Astrocyte (in vitro differentiated cells and primary cell): ENCODE results near the gene TMEM141. TPM values are rescaled to one million over a fixed set of nuclear protein-coding genes. Genes with fewer than 3 reads are reported as not detected.

Source experiments
- DNase-seq: peaks from one replicate; pipeline ENCODE4 v3.0.0-alpha.2; 2010; ENCODE audit warnings: low read depth
- FAIRE-seq: peaks from 2 replicates; lab custom pipeline; 2011; peaks lifted over from hg19 to GRCh38; lab: Jason Lieb, UNC
- H2AFZ ChIP-seq: 2 replicates; pipeline ENCODE4 v1.6.0; 2012; ENCODE audit warnings: low read depth, low read length, inconsistent platforms
- H3K27ac ChIP-seq: 2 replicates; pipeline ENCODE4 v1.5.1; 2011; ENCODE audit warnings: low read depth, low read length, inconsistent platforms
- H3K27me3 ChIP-seq: 2 replicates; pipeline ENCODE4 v1.6.0; 2011; ENCODE audit warnings: low read length, inconsistent platforms; ENCODE audit not compliant: insufficient read depth
- H3K36me3 ChIP-seq: 2 replicates; pipeline ENCODE4 v1.5.1; 2011; ENCODE audit warnings: low read length, inconsistent platforms; ENCODE audit not compliant: insufficient read depth
- H3K4me1 ChIP-seq: 2 replicates; pipeline ENCODE4 v1.5.1; 2011; ENCODE audit warnings: low read length, inconsistent platforms; ENCODE audit not compliant: insufficient read depth
- H3K4me2 ChIP-seq: 2 replicates; pipeline ENCODE4 v1.6.0; 2012; ENCODE audit warnings: low read length, inconsistent platforms
- H3K4me3 ChIP-seq: 2 replicates; pipeline ENCODE4 v1.5.1; 2011; ENCODE audit warnings: low read depth, mild to moderate bottlenecking, low read length, inconsistent platforms; ENCODE audit not compliant: insufficient read depth
- H3K79me2 ChIP-seq: 2 replicates; pipeline ENCODE4 v1.6.0; 2012; ENCODE audit warnings: mild to moderate bottlenecking, low read length, inconsistent platforms; ENCODE audit not compliant: insufficient read depth
- H3K9ac ChIP-seq: 2 replicates; pipeline ENCODE4 v1.6.0; 2012; ENCODE audit warnings: mild to moderate bottlenecking, low read length, inconsistent platforms
- H3K9me3 ChIP-seq: 2 replicates; pipeline ENCODE4 v1.5.1; 2012; ENCODE audit warnings: low read depth, mild to moderate bottlenecking, low read length, inconsistent platforms; ENCODE audit not compliant: insufficient read depth
- H4K20me1 ChIP-seq: 2 replicates; pipeline ENCODE4 v1.6.0; 2012; ENCODE audit warnings: low read length, inconsistent platforms; ENCODE audit not compliant: insufficient read depth
- H3K27ac Mint-ChIP-seq: one replicate; pipeline ENCODE4 v1.8.0; 2021; ENCODE audit warnings: mild to moderate bottlenecking, mixed read lengths; ENCODE audit not compliant: unreplicated experiment
- H3K27me3 Mint-ChIP-seq: one replicate; pipeline ENCODE4 v1.8.0; 2021; ENCODE audit warnings: low read depth, mixed read lengths; ENCODE audit not compliant: unreplicated experiment
- H3K36me3 Mint-ChIP-seq: one replicate; pipeline ENCODE4 v1.8.0; 2021; ENCODE audit warnings: low read depth, mixed read lengths; ENCODE audit not compliant: unreplicated experiment
- H3K4me1 Mint-ChIP-seq: one replicate; pipeline ENCODE4 v1.8.0; 2021; ENCODE audit warnings: low read depth, mixed read lengths; ENCODE audit not compliant: unreplicated experiment
- H3K4me3 Mint-ChIP-seq: one replicate; pipeline ENCODE4 v1.8.0; 2021; ENCODE audit warnings: mild to moderate bottlenecking, moderate library complexity, mixed read lengths; ENCODE audit not compliant: unreplicated experiment
- H3K9me3 Mint-ChIP-seq: one replicate; pipeline ENCODE4 v1.8.0; 2021; ENCODE audit warnings: mild to moderate bottlenecking, mixed read lengths; ENCODE audit not compliant: unreplicated experiment
- EZH2 ChIP-seq: IDR thresholded peaks from 2 replicates; pipeline ENCODE4 v1.6.1; 2012; ENCODE audit warnings: mild to moderate bottlenecking, low read length, inconsistent platforms; ENCODE audit not compliant: insufficient read depth
- total RNA-seq: library from RNA; stranded (reverse); gene quantifications from 2 replicates; pipeline ENCODE4 v1.2.1, GENCODE V29; 2021
- TF ChIP-seq, protein P1 (sequence below): IDR thresholded peaks from 2 replicates; pipeline ENCODE4 v1.5.1; 2011; ENCODE audit warnings: low read depth, mild to moderate bottlenecking, inconsistent platforms, low read length, moderate library complexity; ENCODE audit not compliant: insufficient read depth

Gene TMEM141
- total RNA-seq, 1 donor from 2014 or later: 40.8 TPM

- H2AFZ ChIP-seq: no peak overlapping the region
- H3K27ac Mint-ChIP-seq: no peak overlapping the region
- DNase-seq: no peak
These were observed 44.5 kb upstream of the TMEM141 start for GRCh38 chr9:136746621-136747020.

DNA sequence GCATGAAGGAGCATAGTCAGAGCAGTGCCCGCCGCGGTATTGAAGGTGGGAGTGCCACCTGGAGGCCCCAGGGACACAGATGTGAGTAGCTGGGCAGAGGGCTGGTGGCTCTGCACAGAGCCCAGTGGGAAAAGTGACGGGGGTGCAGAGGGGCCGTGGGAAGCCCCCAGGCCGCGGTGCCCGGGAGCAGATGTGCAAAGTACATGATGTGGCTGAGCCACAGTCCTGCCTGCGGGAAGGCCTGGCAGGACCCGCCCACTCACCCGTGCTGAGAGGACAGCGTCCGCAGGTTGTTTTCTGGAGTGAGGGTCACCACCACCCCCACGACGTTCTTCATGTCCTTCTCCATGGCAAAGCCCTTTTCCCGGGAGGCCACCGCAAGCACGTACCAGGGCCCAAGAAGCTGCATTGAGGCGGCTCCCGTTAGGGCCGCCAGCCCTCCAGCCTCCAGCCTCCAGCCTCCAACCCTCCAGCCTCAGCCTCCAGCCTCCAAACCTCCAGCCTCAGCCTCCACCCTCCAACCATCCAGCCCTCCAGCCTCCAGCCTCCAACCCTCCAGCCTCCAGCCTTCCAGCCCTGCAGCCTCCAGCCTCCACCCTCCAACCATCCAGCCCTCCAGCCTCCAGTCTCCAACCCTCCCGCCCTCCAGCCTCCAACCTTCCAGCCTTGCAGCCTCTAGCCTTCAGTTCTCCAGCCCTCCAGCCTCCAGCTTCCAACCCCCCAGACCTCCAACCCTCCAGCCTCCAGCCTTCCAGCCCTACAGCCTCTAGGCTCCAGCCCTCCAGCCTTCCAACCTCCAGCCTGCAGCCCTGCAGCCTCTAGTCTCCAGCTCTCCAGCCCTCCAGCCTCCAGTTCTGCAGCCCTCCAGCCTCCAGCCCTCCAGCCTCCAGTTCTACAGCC lies 43.7 kb upstream of the TMEM141 start:
- Histone ChIP-seq H3K9ac (no peak overlapping the region), H3K79me2 (no peaks in the 10 kb centered on the region), H3K27me3 (peaks cover 5% of the 10 kb centered on the region), H3K9me3 (no peaks in the 10 kb centered on the region), H2AFZ (no peak overlapping the region), H3K4me1 (no peaks in the 10 kb centered on the region), H4K20me1 (no peaks in the 10 kb centered on the region), H3K4me2 (no peak overlapping the region), H3K36me3 (no peaks in the 10 kb centered on the region), H3K27ac (no peak overlapping the region), H3K4me3 (no peak overlapping the region)
- peaks cover 10% of the 10 kb centered on the region for H3K9me3 Mint-ChIP-seq
- H3K27ac Mint-ChIP-seq: no peak overlapping the region
- peaks cover 14% of the 10 kb centered on the region for H3K27me3 Mint-ChIP-seq
- peaks cover 2% of the 10 kb centered on the region for H3K36me3 Mint-ChIP-seq
- no peaks in the 10 kb centered on the region for H3K4me1 Mint-ChIP-seq
- H3K4me3 Mint-ChIP-seq: no peak overlapping the region
- DNase-seq (no peak), FAIRE-seq (no peak)
- TF ChIP-seq, protein P1, sequence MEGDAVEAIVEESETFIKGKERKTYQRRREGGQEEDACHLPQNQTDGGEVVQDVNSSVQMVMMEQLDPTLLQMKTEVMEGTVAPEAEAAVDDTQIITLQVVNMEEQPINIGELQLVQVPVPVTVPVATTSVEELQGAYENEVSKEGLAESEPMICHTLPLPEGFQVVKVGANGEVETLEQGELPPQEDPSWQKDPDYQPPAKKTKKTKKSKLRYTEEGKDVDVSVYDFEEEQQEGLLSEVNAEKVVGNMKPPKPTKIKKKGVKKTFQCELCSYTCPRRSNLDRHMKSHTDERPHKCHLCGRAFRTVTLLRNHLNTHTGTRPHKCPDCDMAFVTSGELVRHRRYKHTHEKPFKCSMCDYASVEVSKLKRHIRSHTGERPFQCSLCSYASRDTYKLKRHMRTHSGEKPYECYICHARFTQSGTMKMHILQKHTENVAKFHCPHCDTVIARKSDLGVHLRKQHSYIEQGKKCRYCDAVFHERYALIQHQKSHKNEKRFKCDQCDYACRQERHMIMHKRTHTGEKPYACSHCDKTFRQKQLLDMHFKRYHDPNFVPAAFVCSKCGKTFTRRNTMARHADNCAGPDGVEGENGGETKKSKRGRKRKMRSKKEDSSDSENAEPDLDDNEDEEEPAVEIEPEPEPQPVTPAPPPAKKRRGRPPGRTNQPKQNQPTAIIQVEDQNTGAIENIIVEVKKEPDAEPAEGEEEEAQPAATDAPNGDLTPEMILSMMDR: no peak

More at GRCh38 chr9:136746621-136747020, 44.5 kb upstream of the TMEM141 start:
- H4K20me1 ChIP-seq: no peaks in the 10 kb centered on the region
- FAIRE-seq: no peak
- TF ChIP-seq EZH2: no peak
- TF ChIP-seq, protein P1: no peak
- Mint-ChIP-seq H3K4me3 (no peak overlapping the region), H3K27me3 (peaks cover 10% of the 10 kb centered on the region), H3K36me3 (peaks cover 2% of the 10 kb centered on the region), H3K4me1 (no peaks in the 10 kb centered on the region), H3K9me3 (peaks cover 4% of the 10 kb centered on the region)
- no peaks in the 10 kb centered on the region for H3K4me1 ChIP-seq
- no peak overlapping the region for H3K9ac ChIP-seq
- no peaks in the 10 kb centered on the region for H3K9me3 ChIP-seq
- peaks cover 9% of the 10 kb centered on the region for H3K27me3 ChIP-seq
- H3K79me2 ChIP-seq: no peaks in the 10 kb centered on the region
- no peaks in the 10 kb centered on the region for H3K36me3 ChIP-seq
- H3K4me3 ChIP-seq: no peak overlapping the region
- no peak overlapping the region for H3K4me2 ChIP-seq
- no peak overlapping the region for H3K27ac ChIP-seq

- Histone ChIP-seq H3K9me3 (no peaks in the 10 kb centered on the region), H3K27me3 (no peaks in the 10 kb centered on the region), H3K4me1 (no peaks in the 10 kb centered on the region), H2AFZ (no peak within 1 kb of the TSS), H4K20me1 (no peaks in the 10 kb centered on the region), H3K36me3 (no peaks in the 10 kb centered on the region), H3K79me2 (no peaks in the 10 kb centered on the region), H3K27ac (no peak within 1 kb of the TSS), H3K4me2 (no peak within 1 kb of the TSS), H3K4me3 (no peak within 1 kb of the TSS), H3K9ac (no peak within 1 kb of the TSS)
- peak within 1 kb of the TSS; percentile 35 for H3K4me3 Mint-ChIP-seq
- H3K9me3 Mint-ChIP-seq: peaks cover 11% of the 10 kb centered on the region
- no peak for DNase-seq
- peaks cover 2% of the 10 kb centered on the region for H3K36me3 Mint-ChIP-seq
- no peak within 1 kb of the TSS for H3K27ac Mint-ChIP-seq
- no peaks in the 10 kb centered on the region for H3K4me1 Mint-ChIP-seq
- no peak for FAIRE-seq
- TF ChIP-seq, protein P1: no peak
- TF ChIP-seq EZH2: no peak
- peaks cover 14% of the 10 kb centered on the region for H3K27me3 Mint-ChIP-seq
These were observed 42.9 kb upstream of the TMEM141 start, which contains the start of gene LCN6 for GRCh38 chr9:136748201-136748600. LCN6 (minus strand) TSS chr9:136748525; CDS start chr9:136748483, 42 bp downstream.
